WTC11 (cell line): ENCODE measurements around the gene DNAJC6.

Experiments
- AR ChIP-seq: fragments of 250-450 bp; sonication (Bioruptor Pico); IDR thresholded peaks from 2 replicates; pipeline ENCODE4 v1.9.0; 2021; ENCODE audit warnings: mild to moderate bottlenecking
- CDX4 ChIP-seq: fragments of 250-450 bp; sonication (Bioruptor Pico); IDR thresholded peaks from 2 replicates; pipeline ENCODE4 v1.9.0; 2021; ENCODE audit warnings: moderate library complexity, mild to moderate bottlenecking, inconsistent platforms, borderline replicate concordance
- GRHL2 ChIP-seq: fragments of 250-450 bp; sonication (Bioruptor Pico); IDR thresholded peaks from 2 replicates; pipeline ENCODE4 v1.8.0; 2022; ENCODE audit warnings: mild to moderate bottlenecking, moderate library complexity; ENCODE audit not compliant: insufficient replicate concordance, severe bottlenecking
- KAT7 ChIP-seq: sonication (generic); formaldehyde crosslinking; IDR thresholded peaks from 2 replicates; pipeline ENCODE4 v1.8.1; 2023; ENCODE audit warnings: missing genetic modification reagents, mild to moderate bottlenecking, borderline replicate concordance
- RELA ChIP-seq: sonication (generic); formaldehyde crosslinking; IDR thresholded peaks from 2 replicates; pipeline ENCODE4 v1.8.1; 2022; ENCODE audit warnings: missing genetic modification reagents, mild to moderate bottlenecking, borderline replicate concordance
- ZNF263 ChIP-seq: sonication (generic); formaldehyde crosslinking; IDR thresholded peaks from 2 replicates; pipeline ENCODE4 v1.8.1; 2022; ENCODE audit warnings: low read depth, mild to moderate bottlenecking, moderate library complexity, missing genetic modification reagents
- ZNF317 ChIP-seq: sonication (generic); formaldehyde crosslinking; IDR thresholded peaks from 2 replicates; pipeline ENCODE4 v1.8.1; 2023; ENCODE audit warnings: low read depth, mild to moderate bottlenecking, moderate library complexity, missing genetic modification reagents, borderline replicate concordance
- ZNF425 ChIP-seq: fragments of 250-450 bp; sonication (Bioruptor Pico); conservative IDR thresholded peaks from 2 replicates; pipeline ENCODE4 v1.9.0; 2021; ENCODE audit warnings: mild to moderate bottlenecking
- ZNF512 ChIP-seq: sonication (generic); formaldehyde crosslinking; IDR thresholded peaks from 2 replicates; pipeline ENCODE4 v1.8.1; 2022; ENCODE audit warnings: missing genetic modification reagents, borderline replicate concordance
- ZNF532 ChIP-seq: fragments of 250-450 bp; sonication (Bioruptor Pico); IDR thresholded peaks from 2 replicates; pipeline ENCODE4 v1.9.0; 2021; ENCODE audit warnings: mild to moderate bottlenecking, borderline replicate concordance
- TF ChIP-seq, protein P1 (sequence below): fragments of 200-600 bp; IDR thresholded peaks from 2 replicates; pipeline ENCODE4 v1.8.0; 2022; ENCODE audit warnings: antibody characterized with exemption
- TF ChIP-seq, protein P2 (sequence below): sonication (generic); formaldehyde crosslinking; IDR thresholded peaks from 2 replicates; pipeline ENCODE4 v1.8.1; 2023; ENCODE audit warnings: mild to moderate bottlenecking, missing genetic modification reagents, moderate library complexity
- TF ChIP-seq, protein P3 (sequence below): sonication (generic); formaldehyde crosslinking; IDR thresholded peaks from 2 replicates; pipeline ENCODE4 v1.8.0; 2022; ENCODE audit warnings: mild to moderate bottlenecking, missing genetic modification reagents
- TF ChIP-seq, protein P4 (sequence below): sonication (generic); formaldehyde crosslinking; IDR thresholded peaks from 2 replicates; pipeline ENCODE4 v1.8.1; 2023; ENCODE audit warnings: mild to moderate bottlenecking, missing genetic modification reagents, borderline replicate concordance

GRCh38 chr1:65334081-65334480 lies 24.7 kb downstream of the DNAJC6 start:
- TF ChIP-seq GRHL2 (CRISPR knock-in tag): no peak
- no peak for TF ChIP-seq CDX4
- no peak for TF ChIP-seq RELA
- TF ChIP-seq KAT7 (CRISPR knock-in tag): no peak
- no peak for TF ChIP-seq ZNF532
- TF ChIP-seq, protein P1, sequence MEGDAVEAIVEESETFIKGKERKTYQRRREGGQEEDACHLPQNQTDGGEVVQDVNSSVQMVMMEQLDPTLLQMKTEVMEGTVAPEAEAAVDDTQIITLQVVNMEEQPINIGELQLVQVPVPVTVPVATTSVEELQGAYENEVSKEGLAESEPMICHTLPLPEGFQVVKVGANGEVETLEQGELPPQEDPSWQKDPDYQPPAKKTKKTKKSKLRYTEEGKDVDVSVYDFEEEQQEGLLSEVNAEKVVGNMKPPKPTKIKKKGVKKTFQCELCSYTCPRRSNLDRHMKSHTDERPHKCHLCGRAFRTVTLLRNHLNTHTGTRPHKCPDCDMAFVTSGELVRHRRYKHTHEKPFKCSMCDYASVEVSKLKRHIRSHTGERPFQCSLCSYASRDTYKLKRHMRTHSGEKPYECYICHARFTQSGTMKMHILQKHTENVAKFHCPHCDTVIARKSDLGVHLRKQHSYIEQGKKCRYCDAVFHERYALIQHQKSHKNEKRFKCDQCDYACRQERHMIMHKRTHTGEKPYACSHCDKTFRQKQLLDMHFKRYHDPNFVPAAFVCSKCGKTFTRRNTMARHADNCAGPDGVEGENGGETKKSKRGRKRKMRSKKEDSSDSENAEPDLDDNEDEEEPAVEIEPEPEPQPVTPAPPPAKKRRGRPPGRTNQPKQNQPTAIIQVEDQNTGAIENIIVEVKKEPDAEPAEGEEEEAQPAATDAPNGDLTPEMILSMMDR: no peak
- TF ChIP-seq, protein P2, sequence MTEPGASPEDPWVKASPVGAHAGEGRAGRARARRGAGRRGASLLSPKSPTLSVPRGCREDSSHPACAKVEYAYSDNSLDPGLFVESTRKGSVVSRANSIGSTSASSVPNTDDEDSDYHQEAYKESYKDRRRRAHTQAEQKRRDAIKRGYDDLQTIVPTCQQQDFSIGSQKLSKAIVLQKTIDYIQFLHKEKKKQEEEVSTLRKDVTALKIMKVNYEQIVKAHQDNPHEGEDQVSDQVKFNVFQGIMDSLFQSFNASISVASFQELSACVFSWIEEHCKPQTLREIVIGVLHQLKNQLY (CRISPR knock-in tag): no peak
- TF ChIP-seq ZNF263: no peak
- TF ChIP-seq, protein P3, sequence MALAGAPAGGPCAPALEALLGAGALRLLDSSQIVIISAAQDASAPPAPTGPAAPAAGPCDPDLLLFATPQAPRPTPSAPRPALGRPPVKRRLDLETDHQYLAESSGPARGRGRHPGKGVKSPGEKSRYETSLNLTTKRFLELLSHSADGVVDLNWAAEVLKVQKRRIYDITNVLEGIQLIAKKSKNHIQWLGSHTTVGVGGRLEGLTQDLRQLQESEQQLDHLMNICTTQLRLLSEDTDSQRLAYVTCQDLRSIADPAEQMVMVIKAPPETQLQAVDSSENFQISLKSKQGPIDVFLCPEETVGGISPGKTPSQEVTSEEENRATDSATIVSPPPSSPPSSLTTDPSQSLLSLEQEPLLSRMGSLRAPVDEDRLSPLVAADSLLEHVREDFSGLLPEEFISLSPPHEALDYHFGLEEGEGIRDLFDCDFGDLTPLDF (CRISPR knock-in tag): no peak
- no peak for TF ChIP-seq ZNF425
- TF ChIP-seq AR (CRISPR knock-in tag): no peak
- no peak for TF ChIP-seq ZNF512 (CRISPR knock-in tag)
- TF ChIP-seq ZNF317: no peak
- TF ChIP-seq, protein P4, sequence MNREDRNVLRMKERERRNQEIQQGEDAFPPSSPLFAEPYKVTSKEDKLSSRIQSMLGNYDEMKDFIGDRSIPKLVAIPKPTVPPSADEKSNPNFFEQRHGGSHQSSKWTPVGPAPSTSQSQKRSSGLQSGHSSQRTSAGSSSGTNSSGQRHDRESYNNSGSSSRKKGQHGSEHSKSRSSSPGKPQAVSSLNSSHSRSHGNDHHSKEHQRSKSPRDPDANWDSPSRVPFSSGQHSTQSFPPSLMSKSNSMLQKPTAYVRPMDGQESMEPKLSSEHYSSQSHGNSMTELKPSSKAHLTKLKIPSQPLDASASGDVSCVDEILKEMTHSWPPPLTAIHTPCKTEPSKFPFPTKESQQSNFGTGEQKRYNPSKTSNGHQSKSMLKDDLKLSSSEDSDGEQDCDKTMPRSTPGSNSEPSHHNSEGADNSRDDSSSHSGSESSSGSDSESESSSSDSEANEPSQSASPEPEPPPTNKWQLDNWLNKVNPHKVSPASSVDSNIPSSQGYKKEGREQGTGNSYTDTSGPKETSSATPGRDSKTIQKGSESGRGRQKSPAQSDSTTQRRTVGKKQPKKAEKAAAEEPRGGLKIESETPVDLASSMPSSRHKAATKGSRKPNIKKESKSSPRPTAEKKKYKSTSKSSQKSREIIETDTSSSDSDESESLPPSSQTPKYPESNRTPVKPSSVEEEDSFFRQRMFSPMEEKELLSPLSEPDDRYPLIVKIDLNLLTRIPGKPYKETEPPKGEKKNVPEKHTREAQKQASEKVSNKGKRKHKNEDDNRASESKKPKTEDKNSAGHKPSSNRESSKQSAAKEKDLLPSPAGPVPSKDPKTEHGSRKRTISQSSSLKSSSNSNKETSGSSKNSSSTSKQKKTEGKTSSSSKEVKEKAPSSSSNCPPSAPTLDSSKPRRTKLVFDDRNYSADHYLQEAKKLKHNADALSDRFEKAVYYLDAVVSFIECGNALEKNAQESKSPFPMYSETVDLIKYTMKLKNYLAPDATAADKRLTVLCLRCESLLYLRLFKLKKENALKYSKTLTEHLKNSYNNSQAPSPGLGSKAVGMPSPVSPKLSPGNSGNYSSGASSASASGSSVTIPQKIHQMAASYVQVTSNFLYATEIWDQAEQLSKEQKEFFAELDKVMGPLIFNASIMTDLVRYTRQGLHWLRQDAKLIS (CRISPR knock-in tag): no peak
